Right forelimb (tissue), 1 donor: ENCODE measurements around the gene ADAM22.
"Not testable (repeated sequence)": the region's sequence is repeated elsewhere in the genome, so short reads cannot be mapped to it uniquely, and the experiment has no call there.

Experiments
- DNase-seq: peaks from one replicate; pipeline ENCODE4 v3.0.0-alpha.2; 2018

Gene ADAM22

GRCh38 chr7:87933953-87934698, at the start of gene ADAM22:
TSS of gene ADAM22 (plus strand) at chr7:87934251. CDS start at chr7:87934466, 215 bp downstream.
- peak; percentile 92 for DNase-seq

- DNase-seq, result no peak
Observed at GRCh38 chr7:87885018-87885417, 49.0 kb upstream of the ADAM22 start.

- DNase-seq, result no peak
Observed at GRCh38 chr7:87886875-87887274, 47.2 kb upstream of the ADAM22 start.

GRCh38 chr7:87895363-87895762, 38.7 kb upstream of the ADAM22 start:
- DNase-seq, result no peak

GRCh38 chr7:87899255-87899654, 34.8 kb upstream of the ADAM22 start:
- no peak for DNase-seq

- not testable (repeated sequence) for DNase-seq
Observed at GRCh38 chr7:87907136-87907906, 26.7 kb upstream of the ADAM22 start.

GRCh38 chr7:87908814-87909213, 25.2 kb upstream of the ADAM22 start:
- not testable (repeated sequence) for DNase-seq

- DNase-seq, result no peak
Observed at GRCh38 chr7:87912121-87912520, 21.9 kb upstream of the ADAM22 start.

- no peak for DNase-seq
Observed at GRCh38 chr7:87918740-87919139, 15.3 kb upstream of the ADAM22 start.

GRCh38 chr7:87919875-87920274, 14.2 kb upstream of the ADAM22 start:
- no peak for DNase-seq

- DNase-seq, result no peak
Observed at GRCh38 chr7:87920578-87920977, 13.5 kb upstream of the ADAM22 start.

GRCh38 chr7:87922759-87923395, 11.2 kb upstream of the ADAM22 start:
- not testable (repeated sequence) for DNase-seq

- peak; percentile 52 for DNase-seq
Observed at GRCh38 chr7:87926581-87927461, 7.2 kb upstream of the ADAM22 start.

GRCh38 chr7:87933605-87933952, 472 bp upstream of the ADAM22 start:
- DNase-seq, result no peak

- peak; percentile 57 for DNase-seq
Observed at GRCh38 chr7:87934699-87935383, 790 bp downstream of the ADAM22 start.

GRCh38 chr7:87935384-87935706, 1.3 kb downstream of the ADAM22 start:
- no peak for DNase-seq

GRCh38 chr7:87941138-87941537, 7.1 kb downstream of the ADAM22 start:
- DNase-seq, result no peak

- DNase-seq, result no peak
Observed at GRCh38 chr7:87944547-87944946, 10.5 kb downstream of the ADAM22 start.

GRCh38 chr7:87945926-87946325, 11.9 kb downstream of the ADAM22 start:
- DNase-seq, result not testable (repeated sequence)

GRCh38 chr7:87948371-87948770, 14.3 kb downstream of the ADAM22 start:
- DNase-seq, result no peak

GRCh38 chr7:87959336-87959735, 25.3 kb downstream of the ADAM22 start:
- DNase-seq, result no peak

GRCh38 chr7:87960239-87960638, 26.2 kb downstream of the ADAM22 start:
- DNase-seq, result no peak
